Measurements from ENCODE around the gene ACKR2. TPM values are rescaled to one million over a fixed set of nuclear protein-coding genes. Genes with fewer than 3 reads are reported as not detected.

Gene ACKR2
- total and polyA plus RNA-seq, 2 of the 13 experiments (the other 11 are each of a cell fraction or from before 2014, with no cell fraction given), result 1.1 to 1.9 TPM

GRCh38 chr3:42805141-42805821 is 4.0 kb upstream of the ACKR2 start (continued):
- TF ChIP-seq ZNF318 (CRISPR knock-in tag; IDR thresholded peaks at IDR 0.05) (no peak), MXI1 (IDR thresholded peaks at IDR 0.05; ENCODE audit: borderline replicate concordance, low read depth, low read length) (peak; percentile 44; the same call in 1 of the 3 replicates), TEAD3 (CRISPR knock-in tag; optimal IDR thresholded peaks at IDR 0.05; ENCODE audit: borderline replicate concordance) (peak; percentile 9), FOXP4 (CRISPR knock-in tag; IDR thresholded peaks at IDR 0.05) (peak; percentile 77), FOXO1 (CRISPR knock-in tag; IDR thresholded peaks at IDR 0.05) (no peak; the same call in 1 of the 2 replicates), SETDB1 (CRISPR knock-in tag; IDR thresholded peaks at IDR 0.05; ENCODE audit: borderline replicate concordance) (no peak), ZNF710 (CRISPR knock-in tag; IDR thresholded peaks at IDR 0.05; ENCODE audit: borderline replicate concordance) (0 out of 2 replicates have a peak, but pooled peaks have one; percentile 44), HMGXB3 (CRISPR knock-in tag; IDR thresholded peaks at IDR 0.05; ENCODE audit: borderline replicate concordance) (no peak)
